ENCODE results near the gene LRRFIP1. TPM values are rescaled to one million over a fixed set of nuclear protein-coding genes. Genes with fewer than 3 reads are reported as not detected.

LRRFIP1 gene
- total and polyA plus RNA-seq, 2 donors (not counting 3 experiments of a cell fraction or from before 2014, with no cell fraction given): 39.2 to 179 TPM

- no peak for DNase-seq (ENCODE audit: low read depth, low spot score)
- no TSS peak for BruUV-seq (replicated peaks)
Observed at GRCh38 chr2:237717366-237718276, 90.2 kb downstream of the LRRFIP1 start.

GRCh38 chr2:237718277-237718634 lies 90.9 kb downstream of the LRRFIP1 start:
- H3K27ac ChIP-seq (ENCODE audit: insufficient read depth, low read depth, low read length): no peak overlapping the region
- no peak for TF ChIP-seq EZH2 (IDR thresholded peaks at IDR 0.05; ENCODE audit: borderline replicate concordance, low read depth, low read length, severe bottlenecking)
- no peak for TF ChIP-seq FOS (IDR thresholded peaks at IDR 0.05; ENCODE audit: borderline replicate concordance, insufficient read depth, low read length)
- no peak for TF ChIP-seq MYC (IDR thresholded peaks at IDR 0.05; ENCODE audit: low read depth, low read length)
- no peak for TF ChIP-seq POLR2A (IDR thresholded peaks at IDR 0.05; ENCODE audit: low read depth, low read length)
- TF ChIP-seq JUN (IDR thresholded peaks at IDR 0.05; ENCODE audit: borderline replicate concordance, insufficient read depth, insufficient read length, low read depth): no peak
- TF ChIP-seq POLR2AphosphoS5 (IDR thresholded peaks at IDR 0.05; ENCODE audit: insufficient read depth, low read depth, low read length): no peak
- no peak for TF ChIP-seq GATA2 (IDR thresholded peaks at IDR 0.05; ENCODE audit: insufficient read depth, insufficient read length, low read depth, low read length)
- TF ChIP-seq MAX (IDR thresholded peaks at IDR 0.05; ENCODE audit: insufficient read depth, insufficient read length): no peak
- TF ChIP-seq CTCF (IDR thresholded peaks at IDR 0.05; ENCODE audit: extremely low read depth in 1 of 2, insufficient read depth in 1 of 2, low read depth in 1 of 2, low read length in 2 of 2): no peak
- FAIRE-seq (no peak), DNase-seq (ENCODE audit: low read depth, low spot score) (no peak)
- no peak overlapping the region for H3K4me2 ChIP-seq (ENCODE audit: insufficient read depth, low read length)
- ChIA-PET CTCF (interaction anchor here (0.8 kb wide), 1 partner anchor 10 kb away, joined by 3 read pairs; no protein-coding TSS in a partner anchor), POLR2A (no interaction called here)
- no peaks in the 10 kb centered on the region for H3K27me3 ChIP-seq (ENCODE audit: control insufficient read depth in 2 of 2, insufficient read depth in 2 of 2, low read length in 2 of 2)
- intact Hi-C loops (cut with micrococcal nuclease): no loop called here
- no peaks in the 10 kb centered on the region for H3K9me3 ChIP-seq (replicated peaks; ENCODE audit: control insufficient read depth, insufficient read depth, low read length)
- peaks cover 0 to 2% of the 10 kb centered on the region in 2 experiments for H3K36me3 ChIP-seq (ENCODE audit: control insufficient read depth in 2 of 2, extremely low read depth in 1 of 2, insufficient read depth in 2 of 2, low read length in 2 of 2)
- H3K4me3 ChIP-seq (replicated peaks in 1 of 3; ENCODE audit: insufficient read depth in 1 of 3, low read depth in 1 of 3, low read length in 3 of 3): no peak overlapping the region
- no peak overlapping the region for H2AFZ ChIP-seq (ENCODE audit: low read depth, low read length)
- no TSS peak for BruUV-seq (replicated peaks)
- peaks cover 26% of the 10 kb centered on the region for H3K4me1 ChIP-seq (ENCODE audit: control insufficient read depth, extremely low read depth, insufficient read depth, low read length)
- H3K79me2 ChIP-seq (ENCODE audit: control insufficient read depth, insufficient read depth, low read length): peaks cover 83% of the 10 kb centered on the region
- no peak overlapping the region for H3K9ac ChIP-seq (replicated peaks; ENCODE audit: extremely low read depth, insufficient read depth, low read length)
- H4K20me1 ChIP-seq (replicated peaks; ENCODE audit: control insufficient read depth, extremely low read depth, insufficient read depth, low read length): no peaks in the 10 kb centered on the region
- H3K9me1 ChIP-seq (replicated peaks; ENCODE audit: control insufficient read depth, extremely low read depth, insufficient read depth, low read length): no peaks in the 10 kb centered on the region
- dilution Hi-C loops (cut with MboI; ENCODE audit: extremely low pct_ligation_motif_present, low sequenced_read_pairs): no loop called here

More at GRCh38 chr2:237717366-237718276, 90.2 kb downstream of the LRRFIP1 start:
- Histone ChIP-seq H3K79me2 (ENCODE audit: control insufficient read depth, insufficient read depth, low read length) (peaks cover 87% of the 10 kb centered on the region), H3K4me1 (ENCODE audit: control insufficient read depth, extremely low read depth, insufficient read depth, low read length) (peaks cover 26% of the 10 kb centered on the region), H3K4me2 (ENCODE audit: insufficient read depth, low read length) (no peak overlapping the region), H2AFZ (ENCODE audit: low read depth, low read length) (no peak overlapping the region), H3K9ac (replicated peaks; ENCODE audit: extremely low read depth, insufficient read depth, low read length) (no peak overlapping the region), H3K36me3 (ENCODE audit: control insufficient read depth in 2 of 2, extremely low read depth in 1 of 2, insufficient read depth in 2 of 2, low read length in 2 of 2) (peaks cover 0 to 2% of the 10 kb centered on the region in 2 experiments), H3K27me3 (ENCODE audit: control insufficient read depth in 2 of 2, insufficient read depth in 2 of 2, low read length in 2 of 2) (no peaks in the 10 kb centered on the region), H3K4me3 (replicated peaks in 1 of 3; ENCODE audit: insufficient read depth in 1 of 3, low read depth in 1 of 3, low read length in 3 of 3) (no peak overlapping the region), H3K9me1 (replicated peaks; ENCODE audit: control insufficient read depth, extremely low read depth, insufficient read depth, low read length) (no peaks in the 10 kb centered on the region), H3K27ac (ENCODE audit: insufficient read depth, low read depth, low read length) (no peak overlapping the region), H4K20me1 (replicated peaks; ENCODE audit: control insufficient read depth, extremely low read depth, insufficient read depth, low read length) (no peaks in the 10 kb centered on the region), H3K9me3 (replicated peaks; ENCODE audit: control insufficient read depth, insufficient read depth, low read length) (no peaks in the 10 kb centered on the region)
- dilution Hi-C loops (cut with MboI; ENCODE audit: extremely low pct_ligation_motif_present, low sequenced_read_pairs) (no loop called here), intact Hi-C loops (cut with micrococcal nuclease) (no loop called here)
- POLR2A ChIA-PET: no interaction called here
- FAIRE-seq: no peak
- CTCF ChIA-PET: interaction anchor here (0.8 to 1.1 kb wide), 3 partner anchors 11 to 28 kb away, joined by 3 to 4 read pairs (median 3); no protein-coding TSS in a partner anchor
- TF ChIP-seq POLR2A (IDR thresholded peaks at IDR 0.05; ENCODE audit: low read depth, low read length) (no peak), JUN (IDR thresholded peaks at IDR 0.05; ENCODE audit: borderline replicate concordance, insufficient read depth, insufficient read length, low read depth) (no peak), FOS (IDR thresholded peaks at IDR 0.05; ENCODE audit: borderline replicate concordance, insufficient read depth, low read length) (no peak)

All from endothelial cell of umbilical vein (primary cell).